NCI-H510A (cell line): ENCODE data around the gene CRACR2B.

ENCODE experiments used
- DNase-seq: peaks from one replicate; lab custom pipeline; 2025; lab: John Stamatoyannopoulos, UW

The CRACR2B gene

DNA sequence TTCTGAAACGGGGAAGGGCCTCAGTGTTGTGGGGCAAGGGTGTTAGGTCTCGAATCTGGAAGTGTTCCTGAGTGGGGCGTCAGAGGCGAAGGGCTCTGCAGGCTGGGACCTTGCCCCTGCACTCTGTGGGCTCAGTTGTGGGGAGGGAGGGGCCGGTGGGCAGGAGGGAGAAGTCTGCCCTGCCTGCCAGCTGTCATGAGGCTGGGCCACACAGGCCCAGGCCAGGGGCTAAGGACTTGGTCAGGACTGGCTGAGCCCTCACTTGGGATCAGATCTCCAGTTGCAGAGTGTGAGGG lies at the start of gene CRACR2B:
Gene CRACR2B, plus strand, starts transcription at position 23 of the 296 bp plus-strand sequence. CDS start 689 bp downstream, outside the sequence.
- DNase-seq: no peak

GRCh38 chr11:778976-779954 lies 48.5 kb upstream of the CRACR2B start:
- no peak for DNase-seq

- no peak for DNase-seq
Observed at GRCh38 chr11:779955-780532, 47.7 kb upstream of the CRACR2B start.

GRCh38 chr11:782264-783174 lies 45.2 kb upstream of the CRACR2B start:
- DNase-seq: no peak

DNA sequence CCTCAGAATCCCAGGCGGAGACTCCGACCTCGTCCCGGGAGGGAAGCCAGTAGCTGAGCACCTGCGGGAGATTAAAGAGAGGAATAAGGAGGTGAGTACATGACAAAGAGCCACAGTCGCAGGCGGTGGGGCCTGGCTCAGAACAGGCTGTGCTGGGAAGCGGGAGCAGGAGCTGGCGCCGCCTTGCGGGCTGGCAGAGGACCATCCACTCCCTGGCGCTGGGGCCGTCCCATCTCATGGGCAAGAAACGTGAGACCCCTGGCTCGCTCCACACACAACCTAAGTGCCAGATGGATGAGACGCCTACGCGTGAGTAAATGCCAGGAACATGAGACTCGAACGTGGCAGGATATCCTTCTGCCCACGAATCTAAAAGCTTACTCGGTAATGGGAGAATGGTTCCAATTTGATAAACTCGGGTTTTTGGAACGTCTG lies 44.1 kb upstream of the CRACR2B start:
- DNase-seq: peak; percentile 42

DNA sequence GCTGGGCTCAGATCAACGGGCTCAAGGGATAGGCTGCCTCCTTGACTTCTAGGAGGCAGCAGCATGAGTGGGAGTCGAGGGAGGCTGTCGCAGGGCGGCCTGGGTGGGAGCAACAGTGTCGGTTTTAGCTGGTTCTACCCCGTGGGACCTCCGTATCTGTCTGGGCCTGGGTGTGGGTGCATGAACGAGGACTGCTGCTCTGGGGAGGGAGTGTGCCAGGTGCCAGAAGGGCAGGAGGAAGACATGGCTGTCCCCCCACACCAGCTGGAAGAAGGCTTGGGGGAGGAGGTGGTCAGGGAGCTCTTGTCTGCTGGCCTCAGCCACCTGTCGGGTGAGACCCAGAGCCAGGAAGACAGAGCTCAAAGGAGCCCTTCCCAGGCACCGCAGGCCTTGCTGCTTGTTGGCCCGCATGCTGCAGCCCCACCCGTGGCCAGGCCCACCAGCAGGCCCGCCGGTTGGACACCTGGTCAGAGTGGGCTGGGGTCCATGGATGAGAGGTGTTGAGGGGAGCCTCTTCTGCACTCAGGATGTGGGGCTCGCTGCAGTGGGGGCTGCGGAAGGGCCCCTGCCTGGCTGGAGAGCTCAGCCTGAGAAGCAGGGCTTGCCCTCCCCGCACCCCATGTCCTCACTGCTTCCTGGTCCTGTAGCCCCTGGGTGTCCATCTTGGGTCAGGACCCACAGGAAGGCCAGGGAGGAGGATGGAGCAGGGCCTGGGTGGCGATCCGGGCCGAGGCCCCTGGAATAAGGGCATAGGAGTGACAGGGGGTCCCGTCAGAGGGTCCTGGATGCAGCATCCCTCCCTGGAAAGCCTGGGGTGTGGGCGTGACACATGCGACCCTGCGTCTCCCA lies 41.3 kb upstream of the CRACR2B start:
- no peak for DNase-seq

- no peak for DNase-seq
Observed at GRCh38 chr11:787084-787675, 40.5 kb upstream of the CRACR2B start.

DNA sequence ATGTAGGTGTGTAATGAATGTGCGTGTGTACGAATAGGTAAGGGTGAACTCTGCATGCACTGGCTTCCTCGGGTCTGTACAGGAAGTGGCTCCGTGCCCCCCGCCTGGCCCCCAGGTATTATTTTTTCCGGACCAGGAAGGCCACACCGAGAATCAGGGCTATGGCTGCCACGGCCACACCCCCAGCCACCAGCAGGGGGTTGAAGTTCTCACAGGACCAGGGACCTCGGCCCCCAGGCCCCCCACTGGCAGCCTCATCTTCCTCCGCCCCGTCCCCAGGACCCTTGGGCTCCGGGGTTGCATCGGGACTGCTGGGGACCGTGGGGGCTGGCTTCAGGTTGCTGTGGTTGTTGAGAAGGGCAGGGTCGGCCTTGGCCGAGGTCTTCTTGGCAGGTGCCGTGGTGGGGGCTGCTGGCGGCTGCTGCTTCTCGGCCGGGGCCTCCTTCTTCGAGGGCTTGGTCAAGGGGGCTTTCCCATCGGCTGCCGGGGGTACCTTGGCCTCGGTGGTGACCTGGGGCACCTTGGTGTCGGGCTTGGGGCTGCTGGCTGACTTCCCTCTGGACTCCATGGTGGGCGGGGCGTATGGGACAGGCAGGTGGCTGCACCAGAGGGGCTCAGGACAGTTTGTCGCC lies 39.6 kb upstream of the CRACR2B start:
- DNase-seq: no peak

DNA sequence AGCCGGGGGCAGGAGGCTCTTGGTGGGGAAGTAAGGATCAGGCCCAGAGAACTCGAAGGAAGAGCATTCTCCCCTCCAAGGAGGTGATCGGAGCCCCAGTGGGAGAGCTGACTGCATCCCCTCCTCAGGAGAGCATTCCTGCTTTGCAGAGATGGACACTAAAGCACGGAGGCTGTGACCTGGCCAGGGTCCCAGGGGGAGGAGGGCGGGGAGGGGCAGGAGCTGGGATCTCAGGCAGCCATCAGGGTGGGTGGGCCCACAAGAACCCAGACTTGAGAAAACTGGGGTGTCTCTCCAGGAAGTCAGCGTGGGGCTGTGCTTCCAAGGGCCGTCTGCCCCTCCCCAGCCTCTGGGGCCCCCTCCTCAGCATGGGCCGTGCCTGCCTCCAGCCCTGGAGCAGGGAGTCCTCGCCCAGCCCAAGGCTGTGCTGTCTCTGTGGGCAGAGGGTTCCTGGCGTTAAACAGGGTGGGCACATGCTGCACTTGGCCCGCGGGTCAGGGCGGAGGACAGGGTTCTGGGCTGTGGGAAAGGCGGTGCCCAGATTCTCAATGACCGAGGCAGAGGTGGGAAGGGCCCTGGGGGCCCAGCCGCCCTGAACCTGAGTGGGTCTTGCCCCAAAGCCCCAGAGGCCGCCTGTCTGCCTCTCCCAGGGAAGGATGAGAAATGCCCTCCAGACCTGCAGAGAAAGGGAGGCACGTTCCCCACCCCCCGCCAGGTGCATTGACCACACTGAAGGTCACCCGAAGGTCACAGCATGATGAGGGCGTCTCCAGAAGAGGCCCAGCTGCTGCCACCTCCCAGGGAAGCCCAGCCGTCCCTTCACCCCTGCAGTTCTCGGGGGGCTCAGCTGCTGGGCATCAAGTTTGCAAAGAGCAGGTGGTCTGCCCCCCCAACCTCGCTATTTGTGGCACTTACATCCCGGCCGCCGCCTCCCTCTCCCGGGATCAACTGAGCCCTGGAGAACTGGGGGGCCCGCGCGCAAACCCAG lies 38.5 kb upstream of the CRACR2B start:
- DNase-seq: no peak

DNA sequence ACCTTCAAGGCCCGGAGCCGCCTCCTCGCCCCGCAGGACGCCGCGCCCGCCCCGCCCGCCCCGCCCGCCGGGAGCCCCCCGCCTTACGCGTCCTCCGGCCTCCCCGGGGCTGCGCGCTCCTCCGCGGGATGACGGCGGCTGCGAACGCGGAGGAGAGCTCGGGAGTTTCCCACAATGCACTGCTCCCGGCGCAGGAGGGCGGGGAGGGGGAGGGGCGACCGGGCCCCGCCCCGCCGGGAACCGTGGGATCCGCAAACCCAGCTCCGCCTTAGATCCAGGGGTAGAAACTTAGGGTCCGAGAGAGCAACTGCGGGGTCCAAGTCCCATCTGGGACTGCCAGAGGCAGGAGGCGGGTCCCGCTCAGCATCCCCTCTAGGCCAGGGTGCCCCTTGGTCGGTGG lies 37.8 kb upstream of the CRACR2B start, which contains the start of gene CEND1:
Gene CEND1, minus strand, starts transcription at position 148 of the 400 bp plus-strand sequence. CDS start 1,514 bp downstream, outside the sequence.
- DNase-seq: no peak

- no peak for DNase-seq
Observed at GRCh38 chr11:790721-791564, 36.8 kb upstream of the CRACR2B start.

GRCh38 chr11:791658-792534 lies 35.8 kb upstream of the CRACR2B start:
- DNase-seq: no peak

DNA sequence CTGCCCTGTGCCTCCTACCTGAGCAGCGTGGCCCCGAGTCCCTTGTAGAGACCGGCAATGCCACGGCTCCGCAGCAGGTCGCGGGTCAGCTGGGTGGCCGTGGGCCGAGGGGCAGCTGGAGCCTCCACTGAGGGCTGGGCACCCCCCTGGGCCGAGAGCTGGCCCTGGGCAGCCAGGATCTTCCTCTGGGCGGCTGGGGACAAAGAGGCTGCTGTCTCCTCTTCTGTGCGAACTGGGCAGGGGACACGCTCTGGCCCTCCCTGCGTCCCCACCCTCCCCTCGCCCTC lies 35.2 kb upstream of the CRACR2B start:
- DNase-seq: no peak

GRCh38 chr11:792873-793272 lies 34.8 kb upstream of the CRACR2B start:
- peak; percentile 65 for DNase-seq

- no peak for DNase-seq
Observed at GRCh38 chr11:793556-793955, 34.2 kb upstream of the CRACR2B start.

DNA sequence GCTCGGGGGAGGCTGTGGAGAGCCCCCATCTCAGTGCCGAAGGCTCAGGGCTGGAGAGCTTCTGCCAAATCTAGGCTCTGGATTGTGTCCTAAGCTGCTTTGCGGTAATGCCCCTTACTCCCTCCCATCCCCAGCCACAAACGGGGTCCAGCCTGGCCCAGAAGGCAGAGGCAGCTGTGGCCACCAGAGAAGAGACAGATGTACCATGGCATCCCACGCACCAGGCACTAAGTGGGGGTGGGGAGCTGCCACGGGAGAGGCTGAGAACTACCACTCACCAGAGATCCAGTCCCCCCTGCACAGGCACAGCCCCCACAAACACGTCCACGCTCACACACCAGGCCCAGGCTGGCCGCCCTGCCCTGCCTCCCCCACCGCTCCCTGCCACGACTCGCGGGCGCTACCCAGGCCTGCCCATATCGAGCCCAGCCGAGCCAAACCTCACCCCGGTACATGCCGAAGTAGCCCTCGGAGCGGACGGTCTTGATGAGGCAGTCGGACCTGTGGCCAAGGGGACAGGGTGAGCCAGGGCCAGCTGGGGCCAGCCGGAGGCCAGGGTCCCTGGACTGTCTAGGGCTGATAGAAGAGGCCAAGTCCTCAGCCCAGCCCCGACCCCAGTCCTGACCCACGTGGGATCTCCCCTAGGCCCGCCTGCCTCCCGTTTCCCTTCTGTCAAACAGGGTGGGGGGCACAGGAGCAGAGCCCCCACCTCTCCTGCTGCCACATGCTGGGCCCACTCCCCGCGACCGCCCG lies 33.5 kb upstream of the CRACR2B start:
- no peak for DNase-seq
